Uterus (tissue), 2 donors: ENCODE data around the gene PIPOX.

ENCODE experiments used
- CTCF ChIP-seq, 4 experiments: fragments of 200-600 bp in 2 of 4; fragments of 450-650 bp in 2 of 4; sonication (generic) in 2 of 4; IDR thresholded peaks; one replicate each; pipeline ENCODE4 v1.5.1; 2016 to 2019; ENCODE audit warnings: antibody characterized with exemption in 4 of 4, mild to moderate bottlenecking in 2 of 4, moderate library complexity in 1 of 4
- POLR2A ChIP-seq, 2 donors: fragments of 450-650 bp; IDR thresholded peaks; one replicate each; pipeline ENCODE4 v1.6.1; 2016; ENCODE audit warnings: antibody characterized with exemption in 2 of 2, mild to moderate bottlenecking in 1 of 2, moderate library complexity in 1 of 2

- TF ChIP-seq CTCF (IDR thresholded peaks at IDR 0.05) (no peak), POLR2A (IDR thresholded peaks at IDR 0.05) (no peak)
These were observed 32.4 kb upstream of the PIPOX start for GRCh38 chr17:29010586-29010985.
